ENCODE measurements around the gene ST7. TPM values are rescaled to one million over a fixed set of nuclear protein-coding genes. Genes with fewer than 3 reads are reported as not detected.

The ST7 gene
- total and polyA plus RNA-seq, 2 experiments from 2014 or later: 31.2 to 38.5 TPM

DNA sequence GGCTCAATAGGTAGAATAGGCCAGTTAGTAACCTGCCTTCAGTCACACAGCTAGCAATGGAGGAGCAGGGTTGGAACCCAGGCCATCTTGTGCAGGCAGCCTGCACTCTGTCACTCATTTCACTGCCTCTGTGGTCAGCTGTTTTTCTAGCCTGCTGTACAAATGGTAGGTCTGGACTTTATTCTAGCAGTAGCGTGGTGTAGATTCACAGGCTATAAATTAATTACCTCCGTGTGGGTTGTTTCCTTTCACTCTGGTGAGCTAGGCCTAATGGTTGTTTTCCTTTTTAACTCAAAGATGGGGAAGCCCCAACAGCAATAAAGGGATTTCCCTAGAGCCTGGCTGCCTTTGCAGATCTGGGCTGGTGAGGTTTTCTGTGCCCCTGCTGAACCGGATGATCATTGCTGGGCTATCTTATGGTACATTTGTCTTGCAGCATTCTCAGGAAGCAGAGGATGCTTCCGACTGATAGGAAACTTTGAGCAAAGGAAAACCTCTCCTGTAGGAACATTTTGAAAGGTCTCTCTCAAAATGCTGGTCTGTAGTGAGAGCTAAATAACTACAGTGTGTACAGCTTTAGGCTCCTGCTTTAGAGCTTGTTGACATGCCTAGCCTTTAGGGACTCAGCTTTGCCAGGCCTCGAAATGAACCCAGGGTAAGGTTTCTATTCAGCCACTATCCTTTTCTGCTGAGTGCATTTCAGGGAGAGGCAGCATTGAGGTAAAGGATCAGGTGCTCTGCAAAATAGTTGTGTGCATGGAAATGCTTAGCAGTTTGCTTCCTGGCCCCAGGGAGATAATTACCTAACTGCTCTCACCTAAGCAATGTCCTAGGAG lies 157.4 kb downstream of the ST7 start:
- Histone ChIP-seq H3K4me2 (peak overlapping the region; percentile 3), H3K4me3 (no peak overlapping the region), H4K20me1 (ENCODE audit: insufficient read depth, poor library complexity, severe bottlenecking) (no peaks in the 10 kb centered on the region), H2AFZ (no peak overlapping the region), H3K4me1 (ENCODE audit: insufficient read depth) (no peaks in the 10 kb centered on the region), H3K9me2 (replicated peaks; ENCODE audit: insufficient read depth) (no peaks in the 10 kb centered on the region), H3K27me3 (no peaks in the 10 kb centered on the region), H3K27ac (no peak overlapping the region), H3K79me2 (peaks cover 2% of the 10 kb centered on the region), H3K9me3 (ENCODE audit: low read depth) (no peaks in the 10 kb centered on the region), H3K36me3 (replicated peaks; ENCODE audit: insufficient read depth, low read depth) (no peaks in the 10 kb centered on the region)
- TF ChIP-seq, protein P1, sequence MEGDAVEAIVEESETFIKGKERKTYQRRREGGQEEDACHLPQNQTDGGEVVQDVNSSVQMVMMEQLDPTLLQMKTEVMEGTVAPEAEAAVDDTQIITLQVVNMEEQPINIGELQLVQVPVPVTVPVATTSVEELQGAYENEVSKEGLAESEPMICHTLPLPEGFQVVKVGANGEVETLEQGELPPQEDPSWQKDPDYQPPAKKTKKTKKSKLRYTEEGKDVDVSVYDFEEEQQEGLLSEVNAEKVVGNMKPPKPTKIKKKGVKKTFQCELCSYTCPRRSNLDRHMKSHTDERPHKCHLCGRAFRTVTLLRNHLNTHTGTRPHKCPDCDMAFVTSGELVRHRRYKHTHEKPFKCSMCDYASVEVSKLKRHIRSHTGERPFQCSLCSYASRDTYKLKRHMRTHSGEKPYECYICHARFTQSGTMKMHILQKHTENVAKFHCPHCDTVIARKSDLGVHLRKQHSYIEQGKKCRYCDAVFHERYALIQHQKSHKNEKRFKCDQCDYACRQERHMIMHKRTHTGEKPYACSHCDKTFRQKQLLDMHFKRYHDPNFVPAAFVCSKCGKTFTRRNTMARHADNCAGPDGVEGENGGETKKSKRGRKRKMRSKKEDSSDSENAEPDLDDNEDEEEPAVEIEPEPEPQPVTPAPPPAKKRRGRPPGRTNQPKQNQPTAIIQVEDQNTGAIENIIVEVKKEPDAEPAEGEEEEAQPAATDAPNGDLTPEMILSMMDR (IDR thresholded peaks at IDR 0.05; ENCODE audit: poor library complexity): no peak
- TF ChIP-seq EZH2phosphoT487 (IDR thresholded peaks at IDR 0.05; ENCODE audit: low read depth, severe bottlenecking, unreplicated experiment) (no peak), EZH2 (IDR thresholded peaks at IDR 0.05; ENCODE audit: borderline replicate concordance) (no peak)
- peak; percentile 35 for DNase-seq (ENCODE audit: low spot score)
- 38% methylated on average over 5 of the region's 5 CpGs for WGBS (ENCODE audit: low lambda C conversion rate, missing lambda C conversion rate)

DNA sequence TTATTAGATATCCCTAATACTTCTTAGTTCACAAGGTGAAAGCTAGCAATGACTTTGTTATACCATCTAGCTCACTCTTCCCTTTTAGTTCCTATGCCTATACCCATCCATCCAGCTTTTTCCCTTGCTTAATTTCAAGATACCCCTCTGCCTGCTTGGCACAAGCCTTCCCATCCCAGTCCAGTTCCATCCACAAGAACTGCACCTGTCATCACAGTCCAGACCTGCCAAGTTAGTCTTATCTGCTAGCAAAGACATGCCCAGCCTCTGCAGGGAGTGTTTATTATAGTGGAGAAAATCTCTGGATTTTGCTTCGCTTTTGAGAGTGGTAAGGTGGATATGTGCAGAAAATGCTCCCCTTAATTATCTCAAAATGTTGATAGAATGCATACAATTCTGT lies 158.2 kb downstream of the ST7 start:
- H3K9me3 ChIP-seq (ENCODE audit: low read depth): no peaks in the 10 kb centered on the region
- no peaks in the 10 kb centered on the region for H3K4me1 ChIP-seq (ENCODE audit: insufficient read depth)
- DNase-seq (ENCODE audit: low spot score): no peak
- no peak overlapping the region for H3K4me3 ChIP-seq
- H3K79me2 ChIP-seq: peaks cover 2% of the 10 kb centered on the region
- H3K4me2 ChIP-seq: no peak overlapping the region
- no peaks in the 10 kb centered on the region for H3K36me3 ChIP-seq (replicated peaks; ENCODE audit: insufficient read depth, low read depth)
- H4K20me1 ChIP-seq (ENCODE audit: insufficient read depth, poor library complexity, severe bottlenecking): no peaks in the 10 kb centered on the region
- no peak overlapping the region for H2AFZ ChIP-seq
- WGBS (ENCODE audit: low lambda C conversion rate, missing lambda C conversion rate): 100% methylated on average over 1 of the region's 1 CpG
- TF ChIP-seq EZH2 (IDR thresholded peaks at IDR 0.05; ENCODE audit: borderline replicate concordance) (no peak), EZH2phosphoT487 (IDR thresholded peaks at IDR 0.05; ENCODE audit: low read depth, severe bottlenecking, unreplicated experiment) (no peak)
- TF ChIP-seq, protein P1 (IDR thresholded peaks at IDR 0.05; ENCODE audit: poor library complexity): no peak
- H3K9me2 ChIP-seq (replicated peaks; ENCODE audit: insufficient read depth): no peaks in the 10 kb centered on the region
- no peak overlapping the region for H3K27ac ChIP-seq
- no peaks in the 10 kb centered on the region for H3K27me3 ChIP-seq

DNA sequence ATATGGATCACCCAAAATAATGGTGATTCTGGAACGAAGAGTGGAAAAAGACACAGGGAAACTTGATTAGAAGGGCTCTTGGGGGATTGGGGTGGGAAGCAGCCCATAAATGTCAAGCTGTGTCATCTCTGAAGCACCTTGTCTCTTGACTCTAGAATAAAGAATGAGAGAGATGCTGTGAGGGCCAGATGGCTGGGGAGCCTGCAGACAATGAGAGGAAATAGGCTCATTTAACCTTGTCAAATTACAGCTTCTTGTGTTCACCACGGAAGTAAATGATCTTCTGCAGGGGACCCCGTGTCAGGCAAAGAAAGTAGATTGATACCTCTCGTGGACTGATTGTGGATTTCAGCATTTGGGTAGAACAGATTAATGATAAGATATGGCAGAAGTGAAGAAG lies 159.3 kb downstream of the ST7 start:
- no peaks in the 10 kb centered on the region for H3K4me1 ChIP-seq (ENCODE audit: insufficient read depth)
- no peak overlapping the region for H3K4me2 ChIP-seq
- no peak for TF ChIP-seq EZH2 (IDR thresholded peaks at IDR 0.05; ENCODE audit: borderline replicate concordance)
- TF ChIP-seq EZH2phosphoT487 (IDR thresholded peaks at IDR 0.05; ENCODE audit: low read depth, severe bottlenecking, unreplicated experiment): no peak
- TF ChIP-seq, protein P1 (IDR thresholded peaks at IDR 0.05; ENCODE audit: poor library complexity): no peak
- no peak overlapping the region for H3K4me3 ChIP-seq
- H3K9me3 ChIP-seq (ENCODE audit: low read depth): no peaks in the 10 kb centered on the region
- no peaks in the 10 kb centered on the region for H4K20me1 ChIP-seq (ENCODE audit: insufficient read depth, poor library complexity, severe bottlenecking)
- no peaks in the 10 kb centered on the region for H3K36me3 ChIP-seq (replicated peaks; ENCODE audit: insufficient read depth, low read depth)
- no peaks in the 10 kb centered on the region for H3K27me3 ChIP-seq
- H3K79me2 ChIP-seq: peaks cover 2% of the 10 kb centered on the region
- no peaks in the 10 kb centered on the region for H3K9me2 ChIP-seq (replicated peaks; ENCODE audit: insufficient read depth)
- DNase-seq (ENCODE audit: low spot score): no peak
- 75% methylated on average over 4 of the region's 4 CpGs for WGBS (ENCODE audit: low lambda C conversion rate, missing lambda C conversion rate)
- no peak overlapping the region for H3K27ac ChIP-seq
- H2AFZ ChIP-seq: no peak overlapping the region

All from hepatocyte (in vitro differentiated cells).